Measurements from ENCODE around the gene CAST. TPM values are rescaled to one million over a fixed set of nuclear protein-coding genes. Genes with fewer than 3 reads are reported as not detected.

The CAST gene
- total RNA-seq, 2 experiments from 2014 or later, result 40.5 to 90.1 TPM

DNA sequence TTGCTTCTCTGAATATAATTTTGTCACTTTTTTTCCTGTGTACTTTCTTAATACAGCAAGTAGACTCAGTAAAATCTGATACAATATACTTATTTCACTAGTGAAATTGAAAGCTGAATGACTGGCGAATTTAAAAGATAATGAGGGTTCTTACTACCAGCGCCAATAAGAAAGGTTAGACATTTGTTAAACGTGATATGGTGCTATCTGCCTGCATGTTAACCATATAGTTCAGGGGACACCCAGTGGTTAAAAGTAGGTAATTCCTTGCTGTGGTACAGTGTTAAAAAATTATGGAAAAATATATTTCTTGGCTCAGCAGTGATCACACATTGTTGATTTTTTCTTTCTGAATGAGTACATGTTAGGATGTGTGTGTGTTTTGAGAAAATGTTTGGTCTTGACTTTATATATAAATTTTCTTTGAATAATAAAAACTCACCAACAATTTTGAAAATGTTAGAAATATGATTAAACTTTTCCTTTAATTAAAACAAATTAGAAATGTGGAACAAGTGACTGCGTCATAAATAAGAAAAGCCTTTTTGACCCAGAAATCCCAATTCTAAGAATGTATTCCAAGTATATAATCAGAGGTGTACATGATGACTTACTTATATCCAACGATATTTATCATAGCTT lies 25.8 kb downstream of the CAST start:
- POLR2A ChIA-PET, result interaction anchor here (0.7 to 2.2 kb wide), 8 partner anchors 10 to 248 kb away, joined by 3 to 10 read pairs (median 4); partner anchors contain the start of gene CAST
- H3K4me1 ChIP-seq (ENCODE audit: insufficient read depth, low read length, poor library complexity, severe bottlenecking), result peaks cover 5% of the 10 kb centered on the region
- intact Hi-C loops (cut with micrococcal nuclease; ENCODE audit: unreplicated experiment), result loop anchor here (1.0 to 5.0 kb wide), 3 partner anchors 36 to 346 kb away; no protein-coding TSS in a partner anchor
- no peak overlapping the region for H3K4me3 ChIP-seq (ENCODE audit: low read depth, low read length, poor library complexity, severe bottlenecking)
- TF ChIP-seq EZH2phosphoT487 (IDR thresholded peaks at IDR 0.05; ENCODE audit: borderline replicate concordance, low read depth, low read length), result no peak
- TF ChIP-seq, protein P1, sequence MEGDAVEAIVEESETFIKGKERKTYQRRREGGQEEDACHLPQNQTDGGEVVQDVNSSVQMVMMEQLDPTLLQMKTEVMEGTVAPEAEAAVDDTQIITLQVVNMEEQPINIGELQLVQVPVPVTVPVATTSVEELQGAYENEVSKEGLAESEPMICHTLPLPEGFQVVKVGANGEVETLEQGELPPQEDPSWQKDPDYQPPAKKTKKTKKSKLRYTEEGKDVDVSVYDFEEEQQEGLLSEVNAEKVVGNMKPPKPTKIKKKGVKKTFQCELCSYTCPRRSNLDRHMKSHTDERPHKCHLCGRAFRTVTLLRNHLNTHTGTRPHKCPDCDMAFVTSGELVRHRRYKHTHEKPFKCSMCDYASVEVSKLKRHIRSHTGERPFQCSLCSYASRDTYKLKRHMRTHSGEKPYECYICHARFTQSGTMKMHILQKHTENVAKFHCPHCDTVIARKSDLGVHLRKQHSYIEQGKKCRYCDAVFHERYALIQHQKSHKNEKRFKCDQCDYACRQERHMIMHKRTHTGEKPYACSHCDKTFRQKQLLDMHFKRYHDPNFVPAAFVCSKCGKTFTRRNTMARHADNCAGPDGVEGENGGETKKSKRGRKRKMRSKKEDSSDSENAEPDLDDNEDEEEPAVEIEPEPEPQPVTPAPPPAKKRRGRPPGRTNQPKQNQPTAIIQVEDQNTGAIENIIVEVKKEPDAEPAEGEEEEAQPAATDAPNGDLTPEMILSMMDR (conservative IDR thresholded peaks at IDR 0.05; ENCODE audit: low read length), result peak; percentile 91
- no peak overlapping the region for H2AFZ ChIP-seq (ENCODE audit: low read length)
- no peaks in the 10 kb centered on the region for H3K9me2 ChIP-seq (ENCODE audit: insufficient read depth, low read length)
- H3K9me3 ChIP-seq (ENCODE audit: low read length), result no peaks in the 10 kb centered on the region
- H3K27ac ChIP-seq (ENCODE audit: low read depth, low read length, poor library complexity, severe bottlenecking), result no peak overlapping the region
- BruUV-seq (replicated peaks), result no TSS peak
- CTCF ChIA-PET (ENCODE audit: unreplicated experiment), result interaction anchor here (2.1 kb wide), 1 partner anchor 73 kb away, joined by 9 read pairs; no protein-coding TSS in a partner anchor
- no peaks in the 10 kb centered on the region for H3K79me2 ChIP-seq (ENCODE audit: insufficient read depth, low read depth, low read length)
- no peaks in the 10 kb centered on the region for H4K20me1 ChIP-seq (ENCODE audit: insufficient read depth, low read length)
- no peaks in the 10 kb centered on the region for H3K36me3 ChIP-seq (ENCODE audit: insufficient read depth, low read length)
- DNase-seq (ENCODE audit: low spot score), result peak; percentile 58
- peak overlapping the region; percentile 50 for H3K4me2 ChIP-seq (ENCODE audit: low read length)

DNA sequence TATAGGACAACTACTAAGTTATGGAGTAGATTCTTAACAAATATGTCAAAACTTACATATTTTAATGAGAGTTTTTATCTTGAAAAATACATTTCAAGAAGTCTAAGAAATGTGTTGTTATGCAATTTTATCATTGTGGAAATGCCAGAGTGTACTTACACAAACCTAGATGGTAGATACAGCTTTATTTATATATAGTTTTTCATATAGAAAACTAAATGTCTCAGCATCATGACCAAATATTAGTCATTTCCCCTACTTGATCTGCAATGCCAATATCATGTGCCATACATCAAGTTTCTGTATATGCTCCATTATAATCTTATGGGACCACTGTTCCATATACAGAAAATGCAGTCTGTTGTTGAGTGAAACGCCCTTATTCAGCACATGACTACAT lies 28.7 kb downstream of the CAST start:
- Histone ChIP-seq H3K9me3 (ENCODE audit: low read length) (no peaks in the 10 kb centered on the region), H3K27ac (ENCODE audit: low read depth, low read length, poor library complexity, severe bottlenecking) (no peak overlapping the region), H3K4me1 (ENCODE audit: insufficient read depth, low read length, poor library complexity, severe bottlenecking) (peaks cover 5% of the 10 kb centered on the region), H3K36me3 (ENCODE audit: insufficient read depth, low read length) (no peaks in the 10 kb centered on the region), H3K79me2 (ENCODE audit: insufficient read depth, low read depth, low read length) (no peaks in the 10 kb centered on the region), H2AFZ (ENCODE audit: low read length) (no peak overlapping the region), H3K4me2 (ENCODE audit: low read length) (no peak overlapping the region), H4K20me1 (ENCODE audit: insufficient read depth, low read length) (no peaks in the 10 kb centered on the region), H3K4me3 (ENCODE audit: low read depth, low read length, poor library complexity, severe bottlenecking) (no peak overlapping the region), H3K9me2 (ENCODE audit: insufficient read depth, low read length) (no peaks in the 10 kb centered on the region)
- CTCF ChIA-PET (ENCODE audit: unreplicated experiment), result no interaction called here
- TF ChIP-seq EZH2phosphoT487 (IDR thresholded peaks at IDR 0.05; ENCODE audit: borderline replicate concordance, low read depth, low read length), result no peak
- TF ChIP-seq, protein P1 (conservative IDR thresholded peaks at IDR 0.05; ENCODE audit: low read length), result no peak
- intact Hi-C loops (cut with micrococcal nuclease; ENCODE audit: unreplicated experiment), result no loop called here
- POLR2A ChIA-PET, result interaction anchor here (1.3 to 2.0 kb wide), 2 partner anchors 10 to 76 kb away, joined by 4 to 6 read pairs; no protein-coding TSS in a partner anchor
- no peak for DNase-seq (ENCODE audit: low spot score)
- BruUV-seq (replicated peaks), result no TSS peak

Measured in OCI-LY7 (cell line).